COLO668 (cell line): ENCODE data around the gene LHFPL4.

Experiments used
- DNase-seq: peaks from one replicate; lab custom pipeline; 2025; ENCODE audit not compliant: unreplicated experiment; lab: John Stamatoyannopoulos, UW

Gene LHFPL4

DNA sequence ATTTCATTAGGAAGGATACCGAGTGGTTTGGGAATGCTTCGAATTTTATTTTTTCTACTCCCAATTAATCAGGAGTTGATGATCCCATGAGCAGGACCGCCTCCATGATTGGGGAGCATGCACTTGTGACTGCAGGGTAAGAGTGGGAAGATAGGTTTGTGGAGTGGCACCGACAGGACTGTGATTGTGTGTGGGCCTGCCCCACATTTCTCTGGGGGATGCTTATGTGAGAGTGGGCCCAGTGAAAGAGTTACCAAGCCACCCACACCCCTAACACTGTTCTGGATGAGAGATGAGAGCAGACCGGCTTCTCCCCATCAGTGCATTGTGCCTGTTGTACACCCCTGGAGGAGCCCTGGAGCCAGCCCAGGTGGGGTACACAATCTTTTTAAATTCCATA is 76.7 kb downstream of the LHFPL4 start:
- DNase-seq, result no peak

DNA sequence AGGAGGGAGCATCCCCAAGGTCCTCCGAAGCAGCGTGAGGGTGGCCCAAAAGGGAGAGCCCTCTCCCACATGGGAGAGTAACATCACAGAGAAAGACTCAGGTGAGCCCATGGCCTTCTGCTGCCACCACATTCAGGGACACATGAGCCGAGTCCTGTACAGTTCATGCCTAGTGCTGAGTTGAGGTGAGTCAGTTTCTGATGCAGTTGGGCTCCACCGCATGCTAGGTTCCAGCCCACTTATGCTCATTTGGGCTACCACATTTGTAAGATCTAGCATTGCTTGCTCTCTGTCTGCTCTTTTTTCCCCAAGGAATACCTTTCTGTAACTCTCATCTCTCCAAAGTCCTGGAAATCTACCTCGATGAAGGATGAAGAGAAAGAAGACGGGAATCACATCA is 79.1 kb downstream of the LHFPL4 start:
- no peak for DNase-seq

DNA sequence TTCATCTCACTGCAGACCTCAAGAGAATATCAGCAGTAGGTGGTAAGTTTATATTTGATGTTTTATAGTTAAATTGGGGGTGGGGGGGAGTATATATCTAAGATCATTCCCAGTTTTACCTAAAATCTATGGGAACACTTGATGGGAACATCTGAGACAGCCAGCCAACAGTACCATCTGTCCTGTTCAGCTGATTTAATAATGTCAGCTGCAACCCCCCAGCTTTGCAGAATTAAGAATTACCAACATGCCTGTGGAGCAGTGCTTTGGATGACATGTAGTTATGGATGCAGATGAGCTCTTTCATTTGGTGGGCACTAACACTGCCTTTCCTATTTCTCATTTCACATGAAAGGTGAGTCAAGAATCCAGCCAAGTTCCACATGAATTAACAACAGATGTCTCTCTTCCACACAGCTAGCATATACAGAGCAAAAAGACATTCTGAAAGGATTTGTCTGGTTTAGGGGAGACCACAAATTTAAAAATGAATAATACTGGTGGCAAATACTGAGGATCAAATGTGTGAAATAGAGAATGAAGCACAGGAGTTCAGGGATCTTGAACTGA is 80.0 kb downstream of the LHFPL4 start:
- no peak for DNase-seq

DNA sequence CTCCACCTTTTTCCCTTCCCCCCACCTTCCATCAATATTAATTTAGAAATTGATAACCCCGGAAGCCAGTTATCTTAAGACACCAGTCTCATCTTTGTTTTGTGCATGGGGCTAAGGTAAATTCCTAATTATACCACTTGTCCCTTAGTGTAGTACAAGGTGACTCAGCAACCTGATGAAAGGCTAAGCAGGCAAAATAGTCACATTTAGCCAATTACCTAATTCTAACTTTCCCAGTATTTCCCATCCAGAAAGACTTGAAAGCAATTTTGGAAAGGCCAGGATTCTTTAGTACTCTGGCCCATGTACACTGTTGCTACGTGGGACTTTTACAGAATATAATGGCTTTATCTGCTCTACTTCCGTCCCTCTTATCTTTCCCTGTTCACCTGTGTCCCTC is 83.6 kb downstream of the LHFPL4 start:
- no peak for DNase-seq

DNA sequence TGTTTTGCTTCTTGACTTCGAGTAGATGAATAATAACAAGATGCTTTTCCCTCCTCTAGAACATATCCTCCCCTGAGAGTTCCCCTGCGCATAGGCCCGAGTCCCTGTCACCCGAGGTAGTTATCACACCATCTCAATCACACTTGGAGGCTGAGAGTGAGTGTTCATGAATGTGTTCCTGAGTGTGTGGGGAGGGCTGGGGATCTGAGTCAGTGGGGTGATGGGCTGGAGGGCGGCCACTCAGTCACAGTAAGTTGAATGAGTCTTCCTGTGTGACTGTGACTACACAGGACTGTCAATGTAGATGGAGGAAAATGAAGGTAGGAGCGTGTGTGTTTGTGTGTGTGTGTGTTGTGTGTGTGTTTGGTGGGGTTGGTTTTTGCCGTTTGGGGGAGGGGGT is 85.2 kb downstream of the LHFPL4 start:
- DNase-seq, result no peak

DNA sequence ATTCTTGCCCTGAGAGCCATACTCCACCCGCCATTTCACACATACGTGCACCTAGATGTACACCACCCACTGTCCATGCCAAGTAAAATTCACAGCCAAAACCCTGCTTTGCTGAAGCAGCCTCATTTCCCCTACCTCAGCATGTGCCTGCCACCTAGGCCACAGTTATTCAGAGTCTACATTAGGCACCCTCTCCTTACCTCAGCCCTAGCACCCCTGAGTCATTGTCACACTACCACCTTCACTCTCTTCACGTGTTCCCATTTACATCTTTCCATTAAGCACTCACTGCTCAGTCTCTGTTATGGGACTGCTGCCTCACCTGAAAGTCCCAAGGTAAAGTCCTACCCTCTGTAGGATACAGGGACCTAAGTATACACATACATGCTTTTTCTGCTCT is 86.2 kb downstream of the LHFPL4 start:
- DNase-seq, result no peak

DNA sequence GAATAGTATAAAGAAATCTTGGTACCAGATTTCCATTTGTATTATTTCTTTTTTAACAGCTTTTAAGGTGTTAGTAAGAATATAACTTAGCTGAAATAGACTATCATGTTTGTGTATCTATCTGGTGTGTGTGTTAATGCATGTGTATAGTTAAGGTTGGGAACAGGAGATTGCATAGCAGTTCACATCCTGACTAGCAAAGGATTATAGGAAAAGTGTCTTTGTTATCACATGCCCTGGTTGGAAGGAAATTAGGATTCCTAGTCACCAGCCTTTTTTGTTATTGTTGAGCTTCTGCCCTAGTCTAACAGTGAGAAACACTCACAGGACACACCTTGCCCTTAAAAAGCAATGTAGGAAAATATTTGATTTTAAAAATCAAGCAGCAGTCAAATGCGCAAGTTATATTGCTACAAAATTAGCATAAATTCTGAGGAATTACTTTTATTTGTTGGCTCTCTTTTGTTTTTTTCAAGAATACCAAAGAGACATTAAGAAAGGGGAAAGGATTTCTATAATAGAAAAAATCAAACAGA is 98.0 kb downstream of the LHFPL4 start:
- no peak for DNase-seq

DNA sequence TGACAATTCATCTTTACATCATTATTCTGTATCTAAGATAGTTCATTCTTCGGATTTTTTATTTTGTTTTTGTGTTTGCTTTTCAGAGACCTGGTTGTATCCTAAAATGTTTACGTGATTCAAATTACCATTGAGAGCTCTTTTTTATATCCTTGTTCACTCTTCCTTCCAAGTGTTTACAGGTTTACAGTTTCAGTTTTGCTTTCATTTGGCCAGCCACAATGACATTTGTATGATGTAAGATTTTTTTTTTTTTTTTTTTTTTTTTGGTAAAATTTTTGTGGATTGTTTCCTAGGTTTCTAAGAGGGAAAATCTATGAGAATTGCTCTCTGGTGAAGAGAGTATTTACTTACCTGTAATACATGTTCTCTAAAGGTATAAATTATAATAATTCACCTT is 101.2 kb downstream of the LHFPL4 start:
- no peak for DNase-seq

DNA sequence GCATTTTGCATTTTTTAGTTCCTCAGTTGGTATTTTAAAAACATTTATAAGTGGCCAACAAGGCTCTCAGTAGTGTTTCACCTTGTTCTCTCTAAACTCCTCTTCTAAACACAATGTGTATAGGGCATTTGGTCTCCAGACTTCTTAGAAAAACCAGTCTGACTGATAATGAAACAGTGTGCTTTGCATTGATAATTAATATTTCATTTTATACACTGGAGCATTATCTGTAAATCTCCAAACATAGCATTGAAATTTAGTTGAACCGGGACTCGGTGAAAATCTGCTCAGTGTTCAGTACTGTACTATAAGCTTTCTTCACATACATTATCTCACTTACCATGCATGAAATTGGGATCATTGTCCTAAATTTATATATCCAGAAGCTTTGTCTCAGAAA is 102.6 kb downstream of the LHFPL4 start:
- DNase-seq, result no peak

DNA sequence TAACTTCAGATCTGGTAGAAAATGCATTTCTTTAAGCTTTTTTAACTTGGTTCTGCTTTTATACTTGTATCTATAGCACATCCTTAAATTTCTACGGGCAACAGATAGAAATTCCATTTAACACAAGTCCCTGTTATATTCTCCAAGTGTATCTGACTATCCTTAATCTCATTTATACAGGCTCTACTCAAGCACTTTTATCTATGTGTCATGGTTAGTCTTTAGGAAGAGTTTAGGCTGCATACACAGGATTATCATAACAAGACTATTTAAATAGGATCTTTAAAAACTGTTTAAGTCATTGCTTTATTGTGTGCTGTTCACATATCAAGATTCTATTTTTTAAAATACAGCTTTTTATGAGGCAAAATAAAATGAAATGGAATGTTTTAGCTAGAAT is 103.5 kb downstream of the LHFPL4 start:
- DNase-seq, result no peak

DNA sequence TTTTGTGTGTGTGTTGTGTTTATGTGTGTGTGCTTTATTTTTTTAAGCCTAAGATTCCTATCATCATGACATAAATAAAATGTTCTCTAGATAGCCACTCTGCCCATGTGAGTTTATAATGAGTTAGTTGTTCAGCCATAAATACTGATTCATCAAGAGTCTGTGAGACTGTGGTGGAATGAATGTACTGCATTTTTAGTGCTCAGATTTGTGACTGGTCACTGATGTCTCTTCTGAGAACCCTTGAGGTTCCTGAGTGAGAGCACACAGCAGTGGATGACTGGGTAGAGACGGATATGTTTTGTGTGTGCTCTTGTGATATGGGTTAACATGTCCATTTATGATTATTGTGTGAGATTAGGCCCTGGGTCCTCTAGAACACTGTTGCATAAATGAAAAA is 105.0 kb downstream of the LHFPL4 start:
- no peak for DNase-seq
